B cell (primary cell): ENCODE measurements around the gene RTN4RL1. TPM values are rescaled to one million over a fixed set of nuclear protein-coding genes. Genes with fewer than 3 reads are reported as not detected.

Experiments used
- ATAC-seq: fragments of 200-7000 bp; cut with Tn5 transposase; one replicate; pipeline ENCODE4 v1.10.0; 2021; ENCODE audit warnings: low read depth, mild to moderate bottlenecking, moderate number of reproducible peaks, moderate library complexity
- CTCF ChIA-PET: fragments of 350-600 bp; sonication (Branson Sonifier 250); formaldehyde crosslinking; loops from one replicate; lab custom pipeline; 2021; ENCODE audit warnings: antibody characterized with exemption, inconsistent platforms; lab: Charles Lee
- POLR2A ChIA-PET: fragments of 350-600 bp; sonication (Branson Sonifier 250); formaldehyde crosslinking; loops from one replicate; lab custom pipeline; 2021; ENCODE audit warnings: antibody characterized with exemption; lab: Charles Lee
- DNase-seq: peaks from one replicate; pipeline ENCODE4 v3.0.0; 2013
- H2AFZ ChIP-seq: 2 replicates; pipeline ENCODE4 v1.6.1; 2012; ENCODE audit warnings: mild to moderate bottlenecking, low read depth, low read length; ENCODE audit not compliant: insufficient read depth, poor library complexity, severe bottlenecking
- H3K27ac ChIP-seq, 2 donors: 1 replicate in 1 of 2; 2 replicates in 1 of 2; pipeline ENCODE4 v1.5.1; 2012 to 2013; ENCODE audit warnings: low read length in 2 of 2, mild to moderate bottlenecking in 2 of 2, moderate library complexity in 1 of 2
- H3K27me3 ChIP-seq, 4 experiments: fragments of 200-600 bp in 1 of 4; sonication (generic) in 1 of 4; replicated peaks in 1 of 4; 1 replicate in 2 of 4; 2 replicates in 2 of 4; pipeline versions ENCODE4 v1.6.1 to v1.7.0; 2013 to 2016; ENCODE audit warnings: low read length in 3 of 4, mild to moderate bottlenecking in 2 of 4, mixed read lengths in 1 of 4, moderate library complexity in 1 of 4; ENCODE audit not compliant: insufficient read depth in 4 of 4, control insufficient read depth in 3 of 4; ENCODE audit errors: control extremely low read depth in 1 of 4
- H3K36me3 ChIP-seq, 2 experiments: replicated peaks in 1 of 2; 1 replicate in 1 of 2; 2 replicates in 1 of 2; pipeline versions ENCODE4 v1.6.1 to v1.7.1; 2013; ENCODE audit warnings: low read length in 1 of 2; ENCODE audit not compliant: insufficient read depth in 2 of 2, control insufficient read depth in 1 of 2; ENCODE audit errors: control extremely low read depth in 1 of 2, extremely low read depth in 1 of 2
- H3K4me1 ChIP-seq, 2 donors: fragments of 200-600 bp in 1 of 2; sonication (generic) in 1 of 2; 1 replicate in 1 of 2; 2 replicates in 1 of 2; pipeline versions ENCODE4 v1.5.1 to v1.6.1; 2013 to 2017; ENCODE audit warnings: low read length in 2 of 2; ENCODE audit not compliant: control insufficient read depth in 2 of 2, insufficient read depth in 2 of 2
- H3K4me2 ChIP-seq: replicated peaks from 2 replicates; pipeline ENCODE3; 2012; ENCODE audit warnings: mild to moderate bottlenecking, low read depth, low read length; ENCODE audit not compliant: poor library complexity, severe bottlenecking
- H3K4me3 ChIP-seq, 5 experiments: fragments of 200-600 bp in 1 of 5; sonication (generic) in 1 of 5; 1 replicate in 3 of 5; 2 replicates in 2 of 5; pipeline versions ENCODE4 v1.5.1 to v1.7.0; 2011 to 2016; ENCODE audit warnings: low read length in 4 of 5, mild to moderate bottlenecking in 4 of 5, low read depth in 2 of 5, control low read depth in 1 of 5, moderate library complexity in 1 of 5; ENCODE audit not compliant: insufficient read depth in 1 of 5; ENCODE audit errors: control extremely low read depth in 1 of 5, extremely low read depth in 1 of 5
- H3K79me2 ChIP-seq: fragments of 200-600 bp; sonication (generic); one replicate; pipeline ENCODE4 v1.6.0; 2016; ENCODE audit warnings: low read length; ENCODE audit not compliant: control insufficient read depth, insufficient read depth
- H3K9ac ChIP-seq: fragments of 200-600 bp; sonication (generic); 2 replicates; pipeline ENCODE4 v1.6.1; 2017; ENCODE audit warnings: mild to moderate bottlenecking, low read length, moderate library complexity
- H3K9me3 ChIP-seq, 3 donors: one replicate each; pipeline versions ENCODE4 v1.6.1 to v1.7.1; 2013; ENCODE audit warnings: low read length in 2 of 3; ENCODE audit not compliant: control insufficient read depth in 2 of 3, insufficient read depth in 1 of 3; ENCODE audit errors: control extremely low read depth in 1 of 3
- H4K20me1 ChIP-seq: 2 replicates; pipeline ENCODE4 v1.6.0; 2012; ENCODE audit warnings: mild to moderate bottlenecking, low read length; ENCODE audit not compliant: insufficient read depth, control insufficient read depth, poor library complexity, severe bottlenecking
- H3K27ac Mint-ChIP-seq: one replicate; pipeline ENCODE4 v1.8.0; 2021; ENCODE audit warnings: mixed read lengths
- H3K27me3 Mint-ChIP-seq: one replicate; pipeline ENCODE4 v1.8.0; 2021; ENCODE audit warnings: mixed read lengths
- H3K4me1 Mint-ChIP-seq: one replicate; pipeline ENCODE4 v1.8.0; 2021; ENCODE audit warnings: mixed read lengths
- H3K4me3 Mint-ChIP-seq: one replicate; pipeline ENCODE4 v1.8.0; 2021; ENCODE audit warnings: mixed read lengths
- H3K9me3 Mint-ChIP-seq: one replicate; pipeline ENCODE4 v1.8.0; 2022; ENCODE audit warnings: mixed read lengths; ENCODE audit not compliant: insufficient read depth
- EZH2 ChIP-seq: IDR thresholded peaks from 2 replicates; pipeline ENCODE4 v1.6.1; 2012; ENCODE audit warnings: borderline replicate concordance, low read depth, mild to moderate bottlenecking, moderate library complexity, low read length; ENCODE audit not compliant: insufficient read depth, poor library complexity, severe bottlenecking
- WGBS: methylation state at CpG from one replicate; pipeline ENCODE4 v1.1.5; 2013; ENCODE audit warnings: missing lambda C conversion rate; ENCODE audit not compliant: insufficient coverage; 5-methylcytosine and 5-hydroxymethylcytosine counted together
- intact Hi-C: fragments of 100-400 bp; cut with micrococcal nuclease; formaldehyde crosslinking; loops from one replicate; pipeline ENCODE4 v1.10.0; 2022
- polyA plus RNA-seq: library from polyadenylated mRNA; depleted of rRNA; stranded (reverse); fragments of >200 nt; gene quantifications from 2 replicates; pipeline ENCODE4 v1.2.3, GENCODE V29; 2012
- total RNA-seq, 2 donors: library from RNA; stranded (reverse); fragments of 120-200 nt in 1 of 2; gene quantifications; 1 replicate in 1 of 2; 2 replicates in 1 of 2; pipeline versions ENCODE4 v1.2.3 to v1.2.4, GENCODE V29; 2013 to 2022
- TF ChIP-seq, protein P1 (sequence below): fragments of 200-600 bp; IDR thresholded peaks from one replicate; pipeline ENCODE4 v1.8.0; 2022; ENCODE audit warnings: antibody characterized with exemption, mild to moderate bottlenecking

RTN4RL1 gene
- total and polyA plus RNA-seq, 2 donors (not counting 1 experiment from before 2014, with no cell fraction given) = 0.03 to 0.07 TPM

DNA sequence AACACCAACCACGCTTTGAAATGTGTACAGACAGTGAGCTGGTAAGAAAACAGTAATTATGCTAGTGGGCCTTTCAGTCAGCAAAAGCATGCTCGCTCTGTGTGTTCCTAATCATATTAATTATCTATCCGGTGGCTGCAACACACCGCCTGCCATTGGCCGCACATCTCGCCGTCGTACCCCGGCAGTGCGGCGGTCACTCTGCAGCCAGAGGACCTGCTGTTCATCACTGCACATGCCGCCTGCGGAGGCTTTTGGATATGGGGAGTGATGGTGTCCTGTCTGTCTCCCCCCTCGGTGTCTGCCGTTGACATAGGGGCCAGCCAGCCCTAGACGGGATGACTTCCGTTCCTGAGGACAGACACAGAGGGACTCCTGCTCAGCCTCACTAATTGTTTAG lies 126.8 kb downstream of the RTN4RL1 start:
- no peaks in the 10 kb centered on the region for H3K9me3 Mint-ChIP-seq
- WGBS = 96% methylated on average over 14 of the region's 17 CpGs
- Histone ChIP-seq H3K27me3 (no peaks in the 10 kb centered on the region), H3K4me1 (no peaks in the 10 kb centered on the region), H3K9ac (no peak overlapping the region), H3K4me3 (no peak overlapping the region), H3K79me2 (no peaks in the 10 kb centered on the region), H3K27ac (no peak overlapping the region), H3K4me2 (no peak overlapping the region), H3K36me3 (peaks cover 2 to 51% of the 10 kb centered on the region in 2 experiments), H3K9me3 (no peaks in the 10 kb centered on the region), H4K20me1 (no peaks in the 10 kb centered on the region), H2AFZ (no peak overlapping the region)
- H3K27ac Mint-ChIP-seq = no peak overlapping the region
- no peak for TF ChIP-seq EZH2
- TF ChIP-seq, protein P1, sequence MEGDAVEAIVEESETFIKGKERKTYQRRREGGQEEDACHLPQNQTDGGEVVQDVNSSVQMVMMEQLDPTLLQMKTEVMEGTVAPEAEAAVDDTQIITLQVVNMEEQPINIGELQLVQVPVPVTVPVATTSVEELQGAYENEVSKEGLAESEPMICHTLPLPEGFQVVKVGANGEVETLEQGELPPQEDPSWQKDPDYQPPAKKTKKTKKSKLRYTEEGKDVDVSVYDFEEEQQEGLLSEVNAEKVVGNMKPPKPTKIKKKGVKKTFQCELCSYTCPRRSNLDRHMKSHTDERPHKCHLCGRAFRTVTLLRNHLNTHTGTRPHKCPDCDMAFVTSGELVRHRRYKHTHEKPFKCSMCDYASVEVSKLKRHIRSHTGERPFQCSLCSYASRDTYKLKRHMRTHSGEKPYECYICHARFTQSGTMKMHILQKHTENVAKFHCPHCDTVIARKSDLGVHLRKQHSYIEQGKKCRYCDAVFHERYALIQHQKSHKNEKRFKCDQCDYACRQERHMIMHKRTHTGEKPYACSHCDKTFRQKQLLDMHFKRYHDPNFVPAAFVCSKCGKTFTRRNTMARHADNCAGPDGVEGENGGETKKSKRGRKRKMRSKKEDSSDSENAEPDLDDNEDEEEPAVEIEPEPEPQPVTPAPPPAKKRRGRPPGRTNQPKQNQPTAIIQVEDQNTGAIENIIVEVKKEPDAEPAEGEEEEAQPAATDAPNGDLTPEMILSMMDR = no peak
- no peaks in the 10 kb centered on the region for H3K27me3 Mint-ChIP-seq
- intact Hi-C loops = no loop called here
- no peak for ATAC-seq
- H3K4me1 Mint-ChIP-seq = peaks cover 2% of the 10 kb centered on the region
- CTCF ChIA-PET = interaction anchor here (0.6 kb wide), 1 partner anchor 17 kb away, joined by 3 read pairs; no protein-coding TSS in a partner anchor
- DNase-seq = no peak
- no peak overlapping the region for H3K4me3 Mint-ChIP-seq
- POLR2A ChIA-PET = no interaction called here

DNA sequence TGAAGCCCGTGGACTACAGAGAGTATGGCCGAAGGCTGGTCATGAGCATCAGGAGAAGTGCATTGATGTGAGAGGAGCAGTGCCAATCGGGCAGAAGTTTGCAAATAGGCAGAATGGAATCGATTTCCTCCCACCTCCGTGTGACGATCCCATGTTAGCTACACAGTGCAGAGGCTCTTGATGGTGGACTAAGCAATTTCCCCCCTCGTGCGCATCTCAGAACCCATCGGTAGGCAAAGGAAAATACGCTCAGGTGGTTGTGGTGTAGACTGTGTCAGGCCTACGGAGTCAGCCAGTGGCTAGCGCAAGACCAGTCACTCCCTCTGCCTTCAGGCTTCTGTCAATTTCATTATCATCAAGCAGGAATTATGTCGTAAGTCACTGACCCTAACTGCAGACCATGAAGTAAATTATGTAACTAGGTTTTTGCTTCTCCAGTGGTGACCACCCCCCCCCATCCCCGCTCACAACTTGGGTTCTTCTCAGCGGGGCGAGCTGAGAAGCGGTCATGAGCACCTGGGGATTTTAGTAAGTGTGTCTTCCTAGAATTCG lies 128.0 kb downstream of the RTN4RL1 start:
- no peak for TF ChIP-seq EZH2
- TF ChIP-seq, protein P1 = no peak
- Mint-ChIP-seq H3K9me3 (no peaks in the 10 kb centered on the region), H3K4me1 (no peaks in the 10 kb centered on the region), H3K27me3 (no peaks in the 10 kb centered on the region), H3K27ac (no peak overlapping the region), H3K4me3 (no peak overlapping the region)
- H3K27ac ChIP-seq = no peak overlapping the region
- H3K4me2 ChIP-seq = no peak overlapping the region
- H3K36me3 ChIP-seq = peaks cover 2 to 62% of the 10 kb centered on the region in 2 experiments
- ChIA-PET CTCF (no interaction called here), POLR2A (no interaction called here)
- DNase-seq (no peak), ATAC-seq (no peak)
- no peak overlapping the region for H3K4me3 ChIP-seq
- no peaks in the 10 kb centered on the region for H4K20me1 ChIP-seq
- WGBS = 85% methylated on average over 11 of the region's 18 CpGs
- H3K27me3 ChIP-seq = no peaks in the 10 kb centered on the region
- no peak overlapping the region for H2AFZ ChIP-seq
- no peak overlapping the region for H3K9ac ChIP-seq
- H3K9me3 ChIP-seq = no peaks in the 10 kb centered on the region
- no peaks in the 10 kb centered on the region for H3K4me1 ChIP-seq
- no peaks in the 10 kb centered on the region for H3K79me2 ChIP-seq
- intact Hi-C loops = no loop called here
